Hematopoietic multipotent progenitor cell treated with erythropoietin and hydrocortisone succinate and interleukin-3 and kit ligand, for 6 days (in vitro differentiated cells): Measurements from ENCODE around the gene ZIC2.

Source experiments
- DNase-seq: peaks from one replicate; pipeline ENCODE4 v3.0.0-alpha.2; 2015

The ZIC2 gene

DNA sequence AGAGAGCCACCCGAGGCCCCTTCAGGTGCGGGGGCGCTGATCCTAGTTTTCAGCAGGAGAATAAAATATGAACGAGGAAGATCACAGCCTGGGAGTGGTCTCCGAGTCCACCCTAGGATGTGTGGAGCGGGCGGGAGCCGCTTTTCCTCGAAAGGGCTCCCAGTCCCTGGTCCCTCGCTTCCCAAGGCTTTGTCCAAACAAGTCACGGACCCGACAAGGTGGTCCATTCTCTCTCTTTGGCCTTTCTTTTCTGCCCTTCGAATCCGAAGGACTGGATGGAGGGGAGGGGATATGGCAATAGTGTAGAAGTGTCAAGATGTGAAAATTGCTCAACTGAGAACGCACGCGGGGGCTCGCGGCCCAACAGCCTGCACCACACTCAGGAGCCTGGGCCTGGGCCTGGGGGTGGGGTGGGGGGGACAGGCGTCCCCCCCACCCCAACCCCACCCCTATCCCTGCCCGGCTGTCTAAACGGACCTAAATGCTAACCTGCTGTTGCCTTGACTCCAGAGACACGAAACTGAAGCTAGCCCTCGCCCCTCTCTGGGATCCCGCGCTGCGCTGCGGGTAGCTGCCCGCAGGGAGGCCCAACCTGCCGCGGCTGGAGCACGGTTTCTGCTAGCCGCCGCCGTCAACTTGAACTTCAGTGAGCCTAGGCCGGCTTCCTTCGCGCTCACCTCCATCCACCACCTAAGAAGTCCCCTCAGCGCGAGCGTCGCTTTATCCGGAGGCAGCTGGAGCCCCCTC is 7.1 kb downstream of the ZIC2 start:
- DNase-seq: peak; percentile 1

DNA sequence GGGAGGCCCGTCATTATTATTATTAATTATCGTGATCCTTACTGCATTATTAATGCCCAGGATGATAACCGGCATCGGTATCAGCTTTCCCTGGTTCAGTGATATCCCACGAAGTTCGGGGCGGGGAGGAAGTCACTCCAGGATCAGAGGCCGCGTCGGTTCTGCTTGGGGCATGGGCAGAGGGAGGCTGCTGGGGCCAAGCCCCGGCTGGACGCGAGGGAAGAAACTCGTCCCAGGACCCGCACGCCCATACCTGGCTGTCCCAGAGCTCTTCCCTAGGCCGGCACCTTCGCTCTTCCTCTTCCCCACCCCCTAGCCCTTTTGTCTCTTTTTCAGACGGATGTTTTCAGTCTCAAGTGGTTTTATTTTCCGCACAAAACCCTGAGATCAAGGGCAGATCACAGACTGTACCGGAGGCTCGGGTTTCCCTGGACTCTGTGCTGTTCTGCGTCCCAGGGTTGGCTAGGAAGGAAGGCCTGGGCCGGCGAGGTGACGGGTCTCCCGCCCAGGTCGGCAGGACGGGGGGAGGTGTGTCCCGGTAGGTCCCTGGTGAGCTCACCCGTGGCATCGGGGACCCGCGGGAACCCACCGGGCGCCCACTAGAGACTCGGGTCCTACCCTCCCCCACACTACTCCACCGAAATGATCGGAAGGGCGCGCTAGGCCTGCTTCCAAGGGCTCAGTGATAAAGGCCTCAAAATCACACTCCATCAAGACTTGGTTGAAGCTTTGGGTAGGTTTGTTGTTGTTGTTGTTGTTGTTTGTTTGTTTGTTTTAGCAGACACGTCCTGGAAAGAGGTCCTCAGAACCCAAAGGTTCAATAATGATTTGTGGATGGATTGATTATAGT is 7.9 kb downstream of the ZIC2 start:
- peak; percentile 4 for DNase-seq

DNA sequence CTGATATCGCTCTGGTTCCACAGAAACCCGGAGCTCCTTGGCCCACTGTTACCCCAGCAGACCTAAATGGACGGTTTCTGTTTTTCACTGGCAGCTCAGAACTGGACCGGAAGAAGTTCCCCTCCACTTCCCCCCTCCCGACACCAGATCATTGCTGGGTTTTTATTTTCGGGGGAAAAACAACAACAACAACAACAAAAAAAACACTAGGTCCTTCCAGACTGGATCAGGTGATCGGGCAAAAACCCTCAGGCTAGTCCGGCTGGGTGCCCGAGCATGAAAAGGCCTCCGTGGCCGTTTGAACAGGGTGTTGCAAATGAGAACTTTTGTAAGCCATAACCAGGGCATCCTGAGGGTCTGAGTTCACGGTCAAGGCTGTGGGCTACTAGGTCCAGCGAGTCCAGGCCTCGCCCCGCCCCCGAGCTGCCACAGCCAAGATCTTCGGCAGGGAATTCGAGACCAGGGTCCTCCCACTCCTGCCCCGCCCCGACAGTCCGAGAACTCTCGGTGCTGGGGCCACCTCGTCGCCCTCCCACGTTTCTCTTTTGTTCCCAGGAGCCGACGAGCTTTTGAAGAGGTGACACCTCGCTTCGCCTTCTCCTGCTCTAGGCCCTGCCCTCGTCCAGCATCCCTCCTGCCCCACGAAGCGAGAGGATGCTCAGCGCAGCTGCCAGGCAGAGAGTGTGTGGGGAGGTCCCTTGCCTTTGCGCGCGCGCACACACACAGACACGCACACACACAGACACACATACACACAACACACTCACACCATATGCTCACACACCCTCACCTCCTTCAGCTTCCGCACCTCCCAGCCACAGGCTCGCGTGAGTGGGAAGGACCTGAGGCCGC is 8.8 kb downstream of the ZIC2 start:
- peak; percentile 3 for DNase-seq

DNA sequence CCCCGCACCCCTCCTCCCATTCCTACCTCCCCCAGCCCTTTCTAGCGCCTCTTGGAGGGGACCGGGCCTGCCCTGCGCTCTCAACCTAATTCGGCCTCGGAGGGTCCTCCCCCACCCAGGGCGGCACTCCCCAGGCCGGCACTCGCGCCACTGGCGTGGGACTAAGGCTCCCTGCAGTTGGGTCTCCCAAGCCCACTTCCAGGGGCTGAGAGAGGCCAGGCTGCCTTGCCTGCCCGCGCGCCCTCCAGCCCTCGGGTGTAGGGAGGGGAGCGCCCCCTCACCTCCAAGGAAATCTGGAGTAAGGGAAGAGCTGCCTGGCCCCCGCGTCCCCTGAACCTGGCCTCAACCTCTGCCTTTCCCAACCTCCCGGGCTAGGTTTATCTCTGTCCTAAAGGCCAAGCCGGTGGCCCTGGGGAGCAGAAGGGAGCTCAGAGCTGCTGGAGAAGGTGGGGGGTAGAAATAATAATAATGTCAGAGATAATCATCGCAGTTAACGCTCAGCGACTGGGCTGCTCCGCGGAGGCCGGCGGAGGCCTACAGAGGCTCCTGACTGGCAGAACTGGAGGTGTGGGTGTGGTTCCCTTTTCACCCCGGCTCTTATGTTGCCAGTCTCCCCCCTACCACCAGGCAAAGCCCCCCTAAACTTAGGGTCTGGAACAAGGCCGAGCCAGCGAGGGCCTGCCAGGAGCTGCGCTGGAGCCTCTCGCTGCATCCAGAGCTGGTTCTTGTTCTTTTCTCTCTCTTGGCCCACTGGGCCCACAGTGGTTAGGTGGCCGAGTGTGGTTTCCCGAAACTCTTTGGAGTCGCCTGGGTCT is 9.6 kb downstream of the ZIC2 start:
- DNase-seq: no peak

DNA sequence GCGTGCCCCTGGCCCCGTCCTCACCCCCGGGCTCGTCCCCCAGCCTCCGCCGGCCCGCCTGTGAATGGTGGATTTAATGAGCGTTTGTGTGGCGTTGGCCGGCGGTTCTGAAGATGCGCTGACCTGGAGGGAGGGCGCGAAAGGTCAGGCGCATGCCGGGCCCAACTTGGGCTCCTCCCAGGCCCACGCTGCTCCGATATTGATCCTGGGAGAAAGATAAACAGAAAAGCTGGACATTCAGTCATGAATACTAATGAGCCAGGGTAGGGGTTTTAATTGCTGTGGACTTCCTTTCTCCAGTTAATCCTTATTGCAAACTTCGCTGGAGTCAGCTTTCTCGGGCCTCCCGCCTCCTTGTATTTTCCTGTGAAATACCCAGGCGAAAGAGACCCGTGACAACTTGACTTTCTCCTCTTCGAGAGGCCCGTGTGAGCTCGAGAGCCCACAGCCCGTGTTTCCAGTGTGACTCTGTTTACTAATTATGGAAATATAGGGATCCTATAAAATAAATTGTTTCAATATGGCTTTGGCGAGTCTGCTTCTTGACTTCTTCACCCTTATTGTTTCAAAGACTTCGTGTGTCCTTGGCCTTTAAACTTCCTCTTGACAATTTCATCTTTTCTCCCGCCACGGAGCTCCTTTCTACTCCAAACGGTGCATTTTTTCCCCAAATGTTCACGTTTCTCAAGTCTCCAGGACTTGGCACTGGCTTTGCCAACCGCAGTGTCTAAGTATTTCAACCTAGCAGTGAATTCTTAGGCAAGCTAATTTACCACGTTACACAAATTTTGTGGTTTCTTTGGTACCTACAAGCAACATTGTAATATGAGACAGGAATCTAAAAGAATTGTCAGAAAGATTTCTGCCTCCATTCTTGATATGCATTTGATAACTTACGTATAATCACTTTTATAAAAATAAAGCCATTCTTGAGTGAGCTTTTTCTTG is 10.5 kb downstream of the ZIC2 start:
- no peak for DNase-seq

DNA sequence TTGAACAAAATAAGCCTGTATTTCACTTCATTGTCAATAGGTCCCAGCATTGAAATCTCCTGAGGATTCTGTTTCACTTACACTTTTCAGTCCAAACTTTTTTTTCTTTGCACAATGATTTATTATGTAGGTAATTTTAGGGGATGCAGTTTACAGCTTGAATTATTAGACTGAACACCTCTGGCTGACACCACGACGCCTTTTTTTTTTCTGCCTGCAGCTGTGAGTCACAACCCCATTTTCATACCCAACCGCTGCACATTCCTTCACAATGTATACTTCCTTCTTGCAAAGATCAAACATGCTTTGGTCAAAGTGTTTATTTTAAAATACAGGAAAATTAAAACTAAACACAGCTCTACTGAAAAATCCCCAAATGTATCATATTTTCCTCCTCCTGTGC is 11.4 kb downstream of the ZIC2 start:
- DNase-seq: peak; percentile 2

DNA sequence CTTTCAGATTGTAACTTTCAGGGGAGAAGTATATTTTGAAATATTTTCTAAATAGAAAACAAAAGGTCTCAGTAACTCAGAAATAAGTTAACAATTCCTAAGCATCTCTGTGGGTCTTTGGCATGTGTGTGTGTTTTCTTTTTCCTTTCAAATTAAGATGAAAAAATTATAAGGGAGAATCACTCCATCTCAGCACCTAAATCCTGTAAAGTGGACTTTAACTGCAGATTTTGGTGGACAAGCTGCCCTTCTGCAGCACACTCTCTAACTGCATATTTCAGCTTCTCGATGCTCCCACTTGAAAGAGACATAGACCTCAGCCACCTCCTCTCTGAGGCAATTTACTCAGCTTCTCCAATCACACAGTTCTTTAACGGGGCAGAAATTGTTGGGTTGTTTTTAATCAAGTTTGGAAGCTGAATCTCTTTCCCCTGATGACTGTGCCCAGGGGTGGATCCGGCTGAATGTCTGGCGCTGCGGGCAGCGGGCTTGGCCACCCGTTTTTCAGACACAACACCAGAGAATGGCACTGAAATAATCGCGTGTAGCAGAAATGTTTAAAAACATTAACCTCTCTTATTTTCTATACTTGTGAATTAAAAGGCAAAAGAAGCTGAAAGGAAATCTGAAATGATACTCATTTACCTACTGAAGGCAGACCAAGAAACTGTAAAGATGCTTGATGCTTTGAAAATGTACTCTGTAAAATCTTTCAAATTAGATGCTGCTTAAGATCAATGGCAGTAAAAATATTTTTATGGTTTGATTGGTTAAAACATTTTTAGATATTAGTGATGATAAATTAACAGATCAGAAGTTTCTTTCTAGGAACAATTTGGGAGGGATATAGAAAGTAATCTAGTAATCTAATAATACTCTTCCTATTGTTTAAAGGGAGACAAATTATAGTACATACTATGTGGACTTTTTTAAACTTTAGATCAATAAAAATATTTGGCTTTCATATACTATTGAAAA is 12.4 kb downstream of the ZIC2 start:
- DNase-seq: peak; percentile 1

DNA sequence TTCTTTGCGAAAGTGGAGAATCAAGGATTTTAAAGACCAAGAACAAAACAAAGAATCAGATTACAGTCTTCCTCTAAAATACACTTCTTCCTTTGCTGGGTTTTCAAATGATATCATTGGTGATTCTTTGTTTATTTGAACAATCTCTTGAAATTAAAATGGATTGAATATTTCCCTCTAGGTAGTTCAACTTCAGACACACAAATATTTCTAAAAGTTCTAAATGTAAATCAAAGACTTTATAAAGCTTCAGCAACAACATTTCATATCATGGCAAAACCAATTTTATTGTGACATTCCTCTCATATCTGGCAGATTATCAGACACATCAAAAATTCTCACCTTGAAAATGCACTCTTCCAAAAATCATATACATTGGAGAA is 13.0 kb downstream of the ZIC2 start:
- DNase-seq: no peak

DNA sequence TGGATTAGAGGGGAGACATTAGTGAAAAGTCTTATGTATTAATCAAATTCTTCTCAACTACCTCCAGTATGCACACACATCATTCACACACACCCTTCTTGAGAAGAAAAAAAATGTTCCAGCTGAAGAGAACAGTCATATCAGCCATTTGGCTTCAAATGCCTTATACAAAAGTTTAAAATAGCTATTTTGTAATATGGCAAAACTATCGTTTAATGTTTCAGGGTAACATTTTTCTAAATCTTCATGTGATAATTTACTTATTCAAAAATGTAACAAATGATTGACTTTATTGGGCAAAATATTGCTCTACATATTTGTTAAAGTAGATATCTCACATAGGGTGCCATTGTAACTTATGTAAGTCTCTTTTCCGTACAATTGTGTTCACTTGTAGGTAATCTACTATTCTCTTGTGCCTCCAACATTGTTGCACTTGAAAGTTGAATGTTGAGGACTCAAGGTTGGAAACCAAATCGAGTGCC is 13.6 kb downstream of the ZIC2 start:
- peak; percentile 16 for DNase-seq

DNA sequence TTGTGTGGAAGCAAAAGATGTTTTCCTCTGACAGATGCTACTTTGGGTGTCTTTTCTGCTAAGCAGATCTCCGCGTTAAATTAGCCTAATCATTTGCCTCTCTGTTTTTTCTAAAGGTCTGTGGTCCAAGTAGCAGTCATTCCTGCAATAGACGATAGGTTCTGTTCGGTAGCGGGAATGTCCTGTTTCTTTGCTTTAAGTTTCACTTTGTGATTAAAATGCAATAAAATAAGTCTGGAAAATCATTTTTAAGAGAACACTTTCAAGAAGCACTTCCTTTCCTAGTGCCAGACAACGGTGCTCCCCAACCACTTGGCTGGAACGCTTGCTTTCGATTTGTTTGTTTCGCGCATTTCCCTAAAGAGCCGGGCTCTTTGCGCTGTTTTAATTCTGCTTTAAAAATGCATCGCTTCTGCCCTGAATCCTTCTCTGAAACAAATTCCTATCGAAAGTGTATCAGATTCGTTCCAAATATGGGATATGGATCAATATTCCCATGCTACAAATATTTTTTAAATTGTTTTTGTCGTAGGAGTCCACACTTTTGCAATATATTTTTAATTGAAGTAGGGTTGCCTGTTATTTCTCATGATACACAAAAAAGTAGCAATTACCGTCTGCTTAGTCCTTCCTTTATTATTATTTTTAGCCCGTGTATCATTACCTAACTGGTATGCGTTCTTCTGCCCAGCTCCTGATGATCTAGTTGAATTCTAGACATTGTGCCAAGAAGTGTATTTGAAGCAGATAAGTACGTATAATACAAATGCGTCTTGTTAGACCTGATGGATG is 14.2 kb downstream of the ZIC2 start:
- peak; percentile 21 for DNase-seq

DNA sequence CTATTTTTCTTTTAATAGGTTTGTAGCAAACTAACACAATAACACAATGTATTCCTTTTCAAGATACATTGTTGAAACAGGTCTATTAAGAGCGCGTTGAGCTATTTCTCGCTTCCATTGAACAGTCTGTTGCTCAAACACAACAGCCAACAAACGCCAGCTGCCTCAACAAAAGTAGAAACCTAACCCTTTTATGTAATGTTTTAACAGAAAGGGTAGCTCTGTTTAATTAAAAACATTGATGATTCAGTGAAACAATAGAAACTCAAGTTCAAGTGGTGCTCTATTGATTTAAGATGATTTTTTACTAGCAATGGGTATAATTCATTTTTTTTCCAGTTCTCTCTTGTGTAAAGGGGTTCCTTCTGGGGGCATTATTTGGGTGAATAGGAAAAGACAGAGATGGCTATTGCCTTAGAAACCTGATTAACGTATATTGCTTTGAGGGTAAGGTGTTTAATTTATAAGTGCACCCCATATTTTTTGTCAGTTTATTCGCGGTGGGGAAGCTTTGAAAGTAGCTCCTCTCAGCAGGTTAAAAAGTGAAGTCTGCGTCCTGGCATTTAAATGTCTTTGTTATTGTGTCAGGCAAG is 14.9 kb downstream of the ZIC2 start:
- peak; percentile 10 for DNase-seq

DNA sequence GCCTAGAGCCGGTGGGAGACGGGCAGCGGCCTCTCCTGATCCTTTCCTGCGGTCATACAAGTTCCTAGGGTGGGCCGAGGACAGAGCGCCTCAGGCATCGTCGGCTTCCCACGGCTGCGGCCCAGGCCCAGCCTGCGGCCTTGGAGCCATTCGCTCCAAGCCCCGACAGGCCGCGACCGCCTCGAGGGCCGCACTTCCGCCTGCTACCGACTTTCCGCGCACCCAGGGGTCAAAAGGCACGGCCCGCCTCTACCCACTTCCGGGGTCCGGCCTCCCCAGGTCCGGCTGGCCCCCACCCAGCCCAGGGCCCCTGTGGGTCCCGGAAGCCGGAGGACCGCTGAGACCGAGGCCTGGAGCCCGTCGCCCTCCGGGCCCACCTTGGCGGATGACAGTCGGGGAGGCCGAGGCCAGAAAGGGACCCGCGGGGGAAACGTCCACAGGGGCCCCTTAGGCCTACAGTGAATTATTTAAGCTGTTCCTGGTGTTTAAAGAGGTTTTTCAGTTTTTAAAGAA is 16.2 kb downstream of the ZIC2 start:
- no peak for DNase-seq

DNA sequence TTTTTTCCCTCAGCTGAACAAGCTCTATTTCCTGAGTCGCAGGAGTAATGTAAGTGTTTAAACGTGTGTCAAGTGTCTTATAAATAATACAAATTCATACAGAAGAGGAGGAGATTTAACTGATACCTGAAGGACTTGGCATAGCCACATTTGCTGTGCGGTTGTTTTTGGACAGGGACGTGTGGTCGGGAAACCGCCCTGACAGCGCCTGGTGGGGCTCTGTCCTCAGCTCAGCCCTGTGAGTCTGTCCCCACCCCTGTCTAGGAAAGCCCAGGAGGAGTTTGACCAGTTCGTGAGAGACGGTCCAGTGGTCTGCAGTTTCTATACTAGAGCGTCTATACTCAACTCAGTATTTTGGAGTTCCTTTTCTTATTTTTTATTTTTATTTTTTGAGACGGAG is 16.7 kb downstream of the ZIC2 start:
- peak; percentile 2 for DNase-seq

DNA sequence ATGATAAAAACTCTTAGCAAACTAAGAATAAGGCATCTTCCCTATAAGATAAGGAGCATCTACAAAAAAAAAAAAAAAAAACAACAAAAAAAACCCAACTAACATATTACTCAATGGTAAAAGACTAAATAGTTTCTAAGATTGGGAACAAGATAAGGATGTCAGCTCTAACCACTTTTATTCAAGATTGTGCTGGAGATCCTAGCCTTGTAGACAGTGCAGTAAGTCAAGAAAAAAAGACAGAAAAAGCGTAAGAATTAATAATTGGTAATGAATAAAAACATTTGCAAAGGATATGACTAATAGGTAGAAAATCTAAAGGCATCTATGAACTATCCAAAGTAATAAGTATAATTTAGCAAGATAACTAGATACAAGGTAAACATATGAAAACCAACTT is 33.0 kb downstream of the ZIC2 start:
- DNase-seq: no peak

DNA sequence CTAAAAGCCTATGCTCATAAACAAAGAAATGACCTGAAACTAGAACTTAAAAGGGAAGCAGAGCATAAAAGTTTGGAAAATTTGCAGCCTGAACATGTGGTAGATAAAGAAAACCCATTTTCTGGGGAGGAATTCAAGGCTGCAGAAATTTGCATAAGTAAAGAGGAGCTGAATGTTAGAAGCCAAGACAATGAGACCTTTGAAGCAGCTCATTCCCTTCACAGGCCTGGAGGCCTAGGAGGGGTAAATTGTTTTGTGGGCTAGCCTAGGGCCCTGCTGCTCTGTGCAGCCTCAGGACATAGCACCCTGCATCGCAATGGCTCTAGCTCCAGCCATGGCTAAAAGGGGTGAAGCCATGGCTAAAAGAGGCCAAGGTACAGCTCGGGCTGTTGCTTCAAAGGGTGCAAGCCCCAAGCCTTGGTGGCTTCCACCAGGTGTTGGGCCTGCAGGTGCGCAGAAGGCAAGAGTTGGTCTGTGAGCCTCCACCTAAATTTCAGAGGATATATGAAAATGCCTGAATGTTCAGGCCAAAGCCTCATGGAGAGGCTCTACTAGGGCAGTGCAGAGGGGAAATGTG is 38.3 kb downstream of the ZIC2 start:
- no peak for DNase-seq

DNA sequence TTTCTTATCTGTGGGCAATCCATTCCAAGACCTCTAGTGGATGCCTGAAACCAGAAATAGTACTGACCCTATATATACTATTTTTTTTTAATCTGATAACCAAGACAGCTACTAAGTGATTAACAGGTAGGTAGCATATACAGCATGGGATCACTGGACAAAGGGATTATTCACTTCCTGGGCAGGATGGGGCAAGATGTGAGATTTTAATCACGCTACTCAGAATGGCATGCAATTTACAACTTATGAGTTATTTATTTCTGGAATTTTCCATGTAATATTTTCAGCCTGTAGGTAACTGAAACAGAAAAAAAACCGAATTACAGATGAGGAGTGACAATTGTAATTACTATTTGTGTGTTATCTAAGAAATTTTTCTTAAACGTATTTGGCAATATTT is 41.2 kb downstream of the ZIC2 start:
- DNase-seq: no peak

DNA sequence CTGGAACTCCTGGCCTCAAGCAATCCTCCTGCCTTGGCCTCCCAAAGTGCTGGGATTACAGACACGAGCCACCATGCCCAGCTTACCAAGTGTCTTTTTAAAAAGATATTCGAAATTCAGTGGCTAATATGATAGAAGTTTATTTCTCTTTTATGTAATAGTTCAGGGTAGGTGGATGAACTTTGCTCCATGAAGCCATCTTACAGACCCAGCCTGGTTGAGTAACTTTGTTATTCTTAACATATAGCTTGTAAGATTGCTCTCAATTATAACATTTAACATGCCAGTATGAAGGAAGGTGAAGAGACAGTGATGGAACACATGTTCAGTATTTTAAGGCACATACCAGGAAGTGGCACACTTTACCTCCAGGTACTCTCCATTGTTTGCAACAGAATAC is 42.4 kb downstream of the ZIC2 start:
- DNase-seq: no peak

DNA sequence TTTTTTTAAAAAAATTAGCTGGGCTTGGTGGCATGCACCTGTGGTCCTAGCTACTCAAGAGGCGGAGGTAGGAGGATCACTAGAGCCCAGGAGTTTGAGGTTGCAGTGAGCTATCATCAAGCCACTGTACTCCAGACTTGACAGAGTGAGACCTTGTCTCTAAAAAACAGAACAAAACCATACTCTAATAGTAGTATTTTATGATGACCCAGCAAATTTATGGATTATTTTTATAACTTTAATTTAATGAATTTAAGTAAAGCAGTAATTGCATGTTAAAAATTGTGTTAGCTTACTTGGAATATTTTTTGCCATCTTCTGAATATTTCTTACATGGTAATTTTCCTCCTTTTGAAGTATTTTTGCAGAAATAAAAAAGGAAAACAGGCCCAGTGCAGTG is 48.3 kb downstream of the ZIC2 start:
- no peak for DNase-seq
